Vagina (tissue), 2 donors: ENCODE measurements around the gene GRIK4. TPM values are rescaled to one million over a fixed set of nuclear protein-coding genes. Genes with fewer than 3 reads are reported as not detected.

Experiments used
- DNase-seq, 2 donors: peaks; one replicate each; pipeline ENCODE4 v3.0.0-alpha.2; 2017; ENCODE audit errors: extremely low spot score in 2 of 2
- H3K27ac ChIP-seq: fragments of 200-600 bp; sonication (generic); one replicate; pipeline ENCODE4 v1.5.1; 2019
- H3K27me3 ChIP-seq: fragments of 200-600 bp; sonication (generic); one replicate; pipeline ENCODE4 v1.5.1; 2019
- H3K36me3 ChIP-seq, 2 donors: fragments of 200-600 bp; sonication (generic); one replicate each; pipeline ENCODE4 v1.5.1; 2017 to 2019
- H3K4me1 ChIP-seq: fragments of 200-600 bp; sonication (generic); one replicate; pipeline ENCODE4 v1.5.1; 2019
- H3K4me3 ChIP-seq, 2 donors: fragments of 200-600 bp; sonication (generic); 1 replicate in 1 of 2; 2 replicates in 1 of 2; pipeline ENCODE4 v1.5.1; 2016 to 2019
- H3K9me3 ChIP-seq: fragments of 200-600 bp; sonication (generic); one replicate; pipeline ENCODE4 v1.5.1; 2019
- CTCF ChIP-seq, 3 experiments: fragments of 450-650 bp in 2 of 3; fragments of 200-600 bp in 1 of 3; sonication (generic) in 1 of 3; IDR thresholded peaks; one replicate each; pipeline ENCODE4 v1.5.1; 2017 to 2019; ENCODE audit warnings: antibody characterized with exemption in 3 of 3, mild to moderate bottlenecking in 2 of 3, moderate library complexity in 2 of 3
- POLR2A ChIP-seq, 2 donors: fragments of 450-650 bp; IDR thresholded peaks; one replicate each; pipeline ENCODE4 v1.6.1; 2017; ENCODE audit warnings: antibody characterized with exemption in 2 of 2, mild to moderate bottlenecking in 2 of 2, moderate library complexity in 2 of 2
- POLR2AphosphoS5 ChIP-seq, 2 donors: sonication (generic); formaldehyde crosslinking; IDR thresholded peaks; one replicate each; pipeline ENCODE4 v1.9.0; 2017; ENCODE audit warnings: antibody characterized with exemption in 2 of 2, mild to moderate bottlenecking in 2 of 2, low read depth in 1 of 2; ENCODE audit not compliant: insufficient read depth in 1 of 2
- intact Hi-C: fragments of 100-400 bp; cut with DNase I; formaldehyde crosslinking; loops from one replicate; pipeline ENCODE4 v1.15.1; 2023
- total RNA-seq: library from RNA; depleted of rRNA; stranded (reverse); fragments of >200 nt; gene quantifications from one replicate; pipeline ENCODE4 v1.2.3, GENCODE V29; 2016

Gene GRIK4
- total RNA-seq, 1 donor from 2014 or later: 0.25 TPM

GRCh38 chr11:120896687-120897086, 385.1 kb downstream of the GRIK4 start:
- TF ChIP-seq POLR2A (IDR thresholded peaks at IDR 0.05) (no peak), CTCF (IDR thresholded peaks at IDR 0.05) (no peak), POLR2AphosphoS5 (IDR thresholded peaks at IDR 0.05; ENCODE audit: insufficient read depth in 1 of 2, low read depth in 1 of 2) (no peak)
- Histone ChIP-seq H3K27ac (no peak overlapping the region), H3K36me3 (no peaks in the 10 kb centered on the region), H3K4me3 (no peak overlapping the region), H3K27me3 (no peaks in the 10 kb centered on the region), H3K4me1 (no peaks in the 10 kb centered on the region), H3K9me3 (no peaks in the 10 kb centered on the region)
- DNase-seq: no peak
- intact Hi-C loops: no loop called here

- intact Hi-C loops: no loop called here
- Histone ChIP-seq H3K9me3 (no peaks in the 10 kb centered on the region), H3K27me3 (no peaks in the 10 kb centered on the region), H3K4me3 (no peak overlapping the region), H3K4me1 (no peaks in the 10 kb centered on the region), H3K36me3 (no peaks in the 10 kb centered on the region), H3K27ac (no peak overlapping the region)
- TF ChIP-seq CTCF (IDR thresholded peaks at IDR 0.05): no peak
- no peak for TF ChIP-seq POLR2AphosphoS5 (IDR thresholded peaks at IDR 0.05; ENCODE audit: insufficient read depth in 1 of 2, low read depth in 1 of 2)
- TF ChIP-seq POLR2A (IDR thresholded peaks at IDR 0.05): no peak
- DNase-seq: no peak
Measured at GRCh38 chr11:120898568-120898967, 387.0 kb downstream of the GRIK4 start.

- TF ChIP-seq CTCF (IDR thresholded peaks at IDR 0.05): no peak
- Histone ChIP-seq H3K27ac (no peak overlapping the region), H3K27me3 (no peaks in the 10 kb centered on the region), H3K4me1 (no peaks in the 10 kb centered on the region), H3K4me3 (no peak overlapping the region), H3K9me3 (no peaks in the 10 kb centered on the region), H3K36me3 (no peaks in the 10 kb centered on the region)
- intact Hi-C loops: no loop called here
- no peak for DNase-seq
Measured at GRCh38 chr11:120899720-120900119, 388.2 kb downstream of the GRIK4 start.

GRCh38 chr11:120900643-120901042, 389.1 kb downstream of the GRIK4 start:
- H3K36me3 ChIP-seq: no peaks in the 10 kb centered on the region
- no peak overlapping the region for H3K4me3 ChIP-seq
- DNase-seq: no peak
- no peak overlapping the region for H3K27ac ChIP-seq
- H3K9me3 ChIP-seq: no peaks in the 10 kb centered on the region
- no peaks in the 10 kb centered on the region for H3K4me1 ChIP-seq
- H3K27me3 ChIP-seq: no peaks in the 10 kb centered on the region
- intact Hi-C loops: no loop called here
- TF ChIP-seq POLR2AphosphoS5 (IDR thresholded peaks at IDR 0.05; ENCODE audit: insufficient read depth in 1 of 2, low read depth in 1 of 2) (no peak), POLR2A (IDR thresholded peaks at IDR 0.05) (no peak), CTCF (IDR thresholded peaks at IDR 0.05) (no peak)

GRCh38 chr11:120903686-120904085, 392.1 kb downstream of the GRIK4 start:
- Histone ChIP-seq H3K4me3 (no peak overlapping the region), H3K4me1 (no peaks in the 10 kb centered on the region), H3K9me3 (no peaks in the 10 kb centered on the region), H3K27ac (no peak overlapping the region), H3K27me3 (no peaks in the 10 kb centered on the region), H3K36me3 (no peaks in the 10 kb centered on the region)
- no peak for DNase-seq
- TF ChIP-seq CTCF (IDR thresholded peaks at IDR 0.05): no peak
- TF ChIP-seq POLR2A (IDR thresholded peaks at IDR 0.05): no peak
- TF ChIP-seq POLR2AphosphoS5 (IDR thresholded peaks at IDR 0.05; ENCODE audit: insufficient read depth in 1 of 2, low read depth in 1 of 2): no peak
- intact Hi-C loops: no loop called here
